ENCODE results near the gene PLEK.
A peak's percentile ranks its signal among the peaks of the same experiment; 100 is the strongest.
"Not testable (repeated sequence)": the region's sequence is repeated elsewhere in the genome, so short reads cannot be mapped to it uniquely, and the experiment has no call there.

The PLEK gene

DNA sequence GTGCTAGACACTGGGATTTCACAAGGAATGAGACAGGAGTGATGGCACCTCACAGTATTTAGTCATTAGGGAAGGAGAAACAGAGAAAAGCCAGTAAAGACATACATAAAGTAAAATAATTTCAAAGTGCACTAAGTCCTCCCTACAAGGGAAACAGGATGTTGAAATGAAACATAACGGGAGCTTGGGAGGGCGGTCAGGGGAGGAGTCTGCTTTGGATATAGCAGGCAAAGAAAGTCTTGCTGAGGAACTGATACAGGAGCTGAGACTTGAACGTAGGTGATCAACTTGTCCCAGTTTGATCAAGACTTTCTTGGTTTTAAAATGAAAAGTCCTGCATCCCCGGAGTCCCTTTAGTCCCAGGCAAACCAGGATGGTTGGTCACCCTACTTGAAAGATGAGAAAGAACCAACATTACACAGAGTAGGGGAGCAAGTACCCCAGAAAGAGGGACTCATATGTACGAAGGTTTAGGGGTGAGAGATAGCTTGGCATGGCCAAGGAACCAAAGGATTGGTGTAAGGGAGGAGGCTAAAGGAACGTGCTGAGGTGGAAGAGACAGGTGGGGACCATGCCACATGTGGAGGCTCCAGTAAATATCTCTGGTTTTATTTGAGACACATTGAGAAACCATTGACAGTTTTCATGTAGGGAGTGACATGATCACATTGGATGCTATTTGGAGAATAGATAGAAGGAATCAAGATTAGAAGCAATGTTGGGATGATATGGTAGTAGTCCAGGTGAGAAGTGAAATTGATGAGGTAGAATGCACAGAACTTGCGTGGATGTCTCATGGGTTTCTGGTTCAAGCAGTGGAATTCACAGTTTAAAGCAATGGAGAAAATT, 73.6 kb downstream of the PLEK start:
- FAIRE-seq (no peak), DNase-seq (ENCODE audit: low spot score) (no peak)

DNA sequence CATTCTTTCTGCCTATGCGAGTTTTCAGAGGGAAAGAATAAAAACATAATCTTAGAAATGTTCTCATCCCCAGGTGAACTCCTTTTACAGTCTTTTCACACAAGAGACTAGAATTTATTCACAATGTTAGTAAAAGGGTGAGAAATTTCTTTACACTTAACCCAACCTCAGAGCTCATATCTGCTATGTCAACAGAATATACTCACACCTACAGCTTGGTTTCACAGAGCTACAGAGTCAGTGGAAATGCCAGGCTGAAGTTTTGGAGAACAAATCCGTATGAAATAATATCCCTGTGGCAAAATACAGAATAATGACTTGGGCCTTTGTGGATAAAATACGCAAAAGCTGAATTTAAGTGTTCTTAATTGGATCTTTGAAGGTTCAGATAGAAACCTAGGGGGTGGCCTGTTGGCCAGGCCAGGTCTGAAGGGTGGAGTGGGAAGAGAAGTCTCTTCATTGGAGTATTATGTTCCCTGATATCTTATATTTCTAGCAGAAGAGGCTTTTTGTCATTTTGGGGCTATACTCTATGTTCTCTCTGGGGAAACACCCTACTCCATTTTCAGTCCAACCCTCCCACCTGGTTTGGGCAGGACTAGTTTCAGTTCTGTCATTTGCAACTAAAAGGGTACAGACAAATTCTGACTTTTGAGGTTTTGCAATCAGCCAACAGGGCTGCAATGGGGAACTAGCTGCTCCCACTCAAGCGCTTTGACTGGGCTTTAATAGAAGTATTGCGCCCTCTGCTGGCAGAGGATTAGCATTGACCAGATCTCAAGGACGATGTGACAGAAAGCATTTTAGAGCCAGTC, 76.3 kb downstream of the PLEK start:
- peak; percentile 49 for FAIRE-seq
- DNase-seq (ENCODE audit: low spot score) = peak; percentile 75

- FAIRE-seq (no peak), DNase-seq (ENCODE audit: low spot score) (no peak)
These were observed 76.9 kb downstream of the PLEK start for GRCh38 chr2:68441994-68442322.

GRCh38 chr2:68446425-68446824, 81.3 kb downstream of the PLEK start:
- FAIRE-seq; DNase-seq (ENCODE audit: low spot score): not testable (repeated sequence)

Data from RCC 7860 (cell line).